ENCODE measurements around the gene IRS1. TPM values are rescaled to one million over a fixed set of nuclear protein-coding genes. Genes with fewer than 3 reads are reported as not detected.

Gene IRS1
- total and polyA plus RNA-seq, 2 of the 4 experiments (the other 2 are of a cell fraction) = 21.1 to 37.1 TPM

GRCh38 chr2:226690461-226691024, 109.1 kb downstream of the IRS1 start:
- no peaks in the 10 kb centered on the region for H3K9me1 ChIP-seq (ENCODE audit: insufficient read depth, low read length)
- ChIA-PET POLR2A (ENCODE audit: unreplicated experiment) (interaction anchor here (0.6 to 1.0 kb wide), 2 partner anchors 10 to 16 kb away, joined by 3 to 4 read pairs; no protein-coding TSS in a partner anchor), CTCF (interaction anchor here (0.8 kb wide), 1 partner anchor 35 kb away, joined by 8 read pairs; no protein-coding TSS in a partner anchor)
- H3K27me3 ChIP-seq (ENCODE audit: control insufficient read depth, insufficient read depth, low read length) = no peaks in the 10 kb centered on the region
- peak overlapping the region; percentile 71 for H3K4me2 ChIP-seq (ENCODE audit: low read depth, low read length)
- no peak overlapping the region for H3K27ac ChIP-seq (ENCODE audit: insufficient read depth, low read length)
- no peak overlapping the region for H2AK9ac ChIP-seq (replicated peaks; ENCODE audit: low read depth, low read length, poor library complexity)
- dilution Hi-C loops (cut with HindIII; ENCODE audit: low sequenced_read_pairs, unreplicated experiment) (no loop called here), intact Hi-C loops (cut with micrococcal nuclease) (no loop called here), in situ Hi-C loops (cut with MboI; ENCODE audit: low sequenced_read_pairs) (no loop called here)
- H4K20me1 ChIP-seq (ENCODE audit: insufficient read depth, low read length) = no peaks in the 10 kb centered on the region
- H4K8ac ChIP-seq (ENCODE audit: low read depth in 2 of 2, low read length in 2 of 2) = 0 out of 4 replicates have a peak overlapping the region, but pooled peaks of 1 of the 2 experiments have one; percentile 22
- H3K4me3 ChIP-seq (ENCODE audit: insufficient read depth, low read depth, low read length) = no peak overlapping the region
- DNase-seq (peak; percentile 31), ATAC-seq (ENCODE audit: low read depth) (no peak; the same call in 1 of the 2 replicates)
- no peaks in the 10 kb centered on the region for H3K36me3 ChIP-seq (ENCODE audit: control insufficient read depth, insufficient read depth, low read length)
- no peak overlapping the region for H2BK15ac ChIP-seq (ENCODE audit: low read depth, low read length)
- H3K4ac ChIP-seq (ENCODE audit: low read depth, low read length) = 0 out of 2 replicates have a peak overlapping the region, but pooled peaks have one; percentile 49
- H4K91ac ChIP-seq (ENCODE audit: insufficient read depth, low read depth, low read length) = no peak overlapping the region
- H3K9me3 ChIP-seq (ENCODE audit: control insufficient read depth, insufficient read depth, low read length) = no peaks in the 10 kb centered on the region
- H2BK5ac ChIP-seq (ENCODE audit: low read depth, low read length, poor library complexity, severe bottlenecking) = no peak overlapping the region
- TF ChIP-seq MAZ (IDR thresholded peaks at IDR 0.05; ENCODE audit: borderline replicate concordance, low read depth, low read length) (no peak), NFE2L2 (IDR thresholded peaks at IDR 0.05; ENCODE audit: low read depth, low read length) (no peak), USF2 (IDR thresholded peaks at IDR 0.05; ENCODE audit: low read depth, low read length) (no peak), RFX5 (IDR thresholded peaks at IDR 0.05; ENCODE audit: low read depth, low read length) (no peak), CEBPB (IDR thresholded peaks at IDR 0.05; ENCODE audit: low read depth, low read length) (peak; percentile 1; the same call in 1 of the 2 replicates), SMC3 (IDR thresholded peaks at IDR 0.05; ENCODE audit: low read depth, low read length) (no peak), CHD1 (IDR thresholded peaks at IDR 0.05; ENCODE audit: low read depth, low read length) (no peak), CTCF (conservative IDR thresholded peaks at IDR 0.05; ENCODE audit: low read depth, low read length) (no peak)
- H3K9ac ChIP-seq (ENCODE audit: low read depth, low read length) = no peak overlapping the region
- no CpG with 5 or more reads among the region's 4 CpGs for WGBS, 2 experiments (ENCODE audit: extremely low coverage in 2 of 2, insufficient read length in 1 of 2)
- no peak overlapping the region for H2AK5ac ChIP-seq (ENCODE audit: low read depth, low read length)
- no TSS peak for BruUV-seq (replicated peaks)
- no peak overlapping the region for H3K56ac ChIP-seq (ENCODE audit: extremely low read depth, insufficient read depth, low read length)
- H3K79me1 ChIP-seq (ENCODE audit: low read depth in 1 of 2, low read length in 2 of 2) = no peaks in the 10 kb centered on the region
- H3K23ac ChIP-seq (ENCODE audit: low read depth, low read length) = no peak overlapping the region
- H3K18ac ChIP-seq (ENCODE audit: low read depth, low read length) = no peak overlapping the region; the same call in 1 of the 2 replicates
- H3K14ac ChIP-seq (replicated peaks; ENCODE audit: low read depth, low read length) = no peak overlapping the region
- no peak overlapping the region; the same call in 1 of the 2 replicates for H2BK120ac ChIP-seq (ENCODE audit: low read depth, low read length)
- H3K4me1 ChIP-seq (ENCODE audit: control insufficient read depth, insufficient read depth, low read length) = peaks cover 6% of the 10 kb centered on the region
- peak overlapping the region; percentile 38; the same call in 1 of the 2 replicates for H2BK20ac ChIP-seq (ENCODE audit: low read depth, low read length)
- H2AFZ ChIP-seq (replicated peaks; ENCODE audit: low read length, poor library complexity) = no peak overlapping the region
- H4K5ac ChIP-seq (ENCODE audit: low read depth, low read length) = no peak overlapping the region

Measured in IMR-90 (cell line).